HL-60 (cell line): ENCODE results near the gene OSBPL5.

Experiments
- GABPA ChIP-seq: IDR thresholded peaks from 2 replicates; pipeline ENCODE4 v1.6.1; 2012; ENCODE audit warnings: low read depth
- POLR2AphosphoS5 ChIP-seq: IDR thresholded peaks from 2 replicates; pipeline ENCODE4 v1.6.1; 2012; ENCODE audit warnings: low read depth
- SPI1 ChIP-seq: IDR thresholded peaks from 2 replicates; pipeline ENCODE4 v1.6.1; 2012; ENCODE audit warnings: low read depth, mild to moderate bottlenecking, borderline replicate concordance
- TF ChIP-seq, protein P1 (sequence below): IDR thresholded peaks from one replicate; pipeline ENCODE4 v1.5.1; 2011; ENCODE audit warnings: low read length, control low read depth, inconsistent platforms; ENCODE audit not compliant: insufficient read depth
- TF ChIP-seq, protein P2 (sequence below): IDR thresholded peaks from 2 replicates; pipeline ENCODE4 v1.6.1; 2012; ENCODE audit warnings: low read depth; ENCODE audit not compliant: insufficient replicate concordance

DNA sequence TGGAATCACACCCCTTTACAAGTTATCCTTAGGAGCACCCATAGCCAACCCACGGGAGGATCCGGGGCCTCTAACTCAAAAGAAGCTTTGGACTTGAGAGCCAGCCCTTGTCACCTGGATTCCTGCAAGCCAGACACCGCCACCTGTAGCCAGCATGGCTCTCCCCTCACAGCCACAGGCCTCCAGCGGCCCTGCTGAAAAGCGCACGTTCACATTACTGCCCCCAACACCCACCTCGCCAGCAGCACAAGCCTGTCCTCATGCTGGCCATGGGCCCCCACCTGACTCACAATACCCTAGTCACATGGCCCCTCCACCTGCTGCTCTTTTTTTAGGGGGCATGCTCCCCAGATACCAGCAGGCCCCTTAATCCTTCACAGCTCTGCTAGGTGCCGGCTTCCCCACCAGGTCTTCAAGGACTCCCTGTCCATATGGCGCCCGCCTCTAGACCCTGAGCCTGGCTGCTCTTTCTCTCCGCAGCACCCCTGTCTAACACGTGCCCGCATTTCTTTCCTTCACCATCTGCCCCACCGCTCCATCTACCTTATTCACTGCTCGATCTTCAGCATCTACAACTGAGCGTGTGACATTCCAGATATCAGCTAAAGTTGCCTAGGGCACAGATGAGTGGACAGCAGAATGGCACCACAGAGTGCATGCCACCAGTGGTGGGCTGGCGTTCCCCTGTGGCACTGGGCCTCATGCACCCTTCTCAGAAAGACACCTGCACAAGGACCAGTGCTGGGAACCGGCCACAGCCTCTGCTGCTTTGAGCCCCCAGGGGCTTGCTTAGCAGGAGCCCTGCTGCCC lies 114.5 kb downstream of the OSBPL5 start:
- TF ChIP-seq, protein P1, sequence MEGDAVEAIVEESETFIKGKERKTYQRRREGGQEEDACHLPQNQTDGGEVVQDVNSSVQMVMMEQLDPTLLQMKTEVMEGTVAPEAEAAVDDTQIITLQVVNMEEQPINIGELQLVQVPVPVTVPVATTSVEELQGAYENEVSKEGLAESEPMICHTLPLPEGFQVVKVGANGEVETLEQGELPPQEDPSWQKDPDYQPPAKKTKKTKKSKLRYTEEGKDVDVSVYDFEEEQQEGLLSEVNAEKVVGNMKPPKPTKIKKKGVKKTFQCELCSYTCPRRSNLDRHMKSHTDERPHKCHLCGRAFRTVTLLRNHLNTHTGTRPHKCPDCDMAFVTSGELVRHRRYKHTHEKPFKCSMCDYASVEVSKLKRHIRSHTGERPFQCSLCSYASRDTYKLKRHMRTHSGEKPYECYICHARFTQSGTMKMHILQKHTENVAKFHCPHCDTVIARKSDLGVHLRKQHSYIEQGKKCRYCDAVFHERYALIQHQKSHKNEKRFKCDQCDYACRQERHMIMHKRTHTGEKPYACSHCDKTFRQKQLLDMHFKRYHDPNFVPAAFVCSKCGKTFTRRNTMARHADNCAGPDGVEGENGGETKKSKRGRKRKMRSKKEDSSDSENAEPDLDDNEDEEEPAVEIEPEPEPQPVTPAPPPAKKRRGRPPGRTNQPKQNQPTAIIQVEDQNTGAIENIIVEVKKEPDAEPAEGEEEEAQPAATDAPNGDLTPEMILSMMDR, result no peak
- TF ChIP-seq POLR2AphosphoS5 (no peak), GABPA (no peak), SPI1 (no peak)
- TF ChIP-seq, protein P2, sequence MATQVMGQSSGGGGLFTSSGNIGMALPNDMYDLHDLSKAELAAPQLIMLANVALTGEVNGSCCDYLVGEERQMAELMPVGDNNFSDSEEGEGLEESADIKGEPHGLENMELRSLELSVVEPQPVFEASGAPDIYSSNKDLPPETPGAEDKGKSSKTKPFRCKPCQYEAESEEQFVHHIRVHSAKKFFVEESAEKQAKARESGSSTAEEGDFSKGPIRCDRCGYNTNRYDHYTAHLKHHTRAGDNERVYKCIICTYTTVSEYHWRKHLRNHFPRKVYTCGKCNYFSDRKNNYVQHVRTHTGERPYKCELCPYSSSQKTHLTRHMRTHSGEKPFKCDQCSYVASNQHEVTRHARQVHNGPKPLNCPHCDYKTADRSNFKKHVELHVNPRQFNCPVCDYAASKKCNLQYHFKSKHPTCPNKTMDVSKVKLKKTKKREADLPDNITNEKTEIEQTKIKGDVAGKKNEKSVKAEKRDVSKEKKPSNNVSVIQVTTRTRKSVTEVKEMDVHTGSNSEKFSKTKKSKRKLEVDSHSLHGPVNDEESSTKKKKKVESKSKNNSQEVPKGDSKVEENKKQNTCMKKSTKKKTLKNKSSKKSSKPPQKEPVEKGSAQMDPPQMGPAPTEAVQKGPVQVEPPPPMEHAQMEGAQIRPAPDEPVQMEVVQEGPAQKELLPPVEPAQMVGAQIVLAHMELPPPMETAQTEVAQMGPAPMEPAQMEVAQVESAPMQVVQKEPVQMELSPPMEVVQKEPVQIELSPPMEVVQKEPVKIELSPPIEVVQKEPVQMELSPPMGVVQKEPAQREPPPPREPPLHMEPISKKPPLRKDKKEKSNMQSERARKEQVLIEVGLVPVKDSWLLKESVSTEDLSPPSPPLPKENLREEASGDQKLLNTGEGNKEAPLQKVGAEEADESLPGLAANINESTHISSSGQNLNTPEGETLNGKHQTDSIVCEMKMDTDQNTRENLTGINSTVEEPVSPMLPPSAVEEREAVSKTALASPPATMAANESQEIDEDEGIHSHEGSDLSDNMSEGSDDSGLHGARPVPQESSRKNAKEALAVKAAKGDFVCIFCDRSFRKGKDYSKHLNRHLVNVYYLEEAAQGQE, result no peak
